Activated T-cell treated with anti-CD3 and anti-CD28 coated beads for 1 hour (primary cell): ENCODE data around the gene TAOK3.
A peak's percentile ranks its signal among the peaks of the same experiment; 100 is the strongest.
"Not testable (repeated sequence)": the region's sequence is repeated elsewhere in the genome, so short reads cannot be mapped to it uniquely, and the experiment has no call there.

Source experiments
- DNase-seq: peaks from one replicate; pipeline ENCODE4 v3.0.0-alpha.2; 2020; ENCODE audit warnings: low read depth

Gene TAOK3

DNA sequence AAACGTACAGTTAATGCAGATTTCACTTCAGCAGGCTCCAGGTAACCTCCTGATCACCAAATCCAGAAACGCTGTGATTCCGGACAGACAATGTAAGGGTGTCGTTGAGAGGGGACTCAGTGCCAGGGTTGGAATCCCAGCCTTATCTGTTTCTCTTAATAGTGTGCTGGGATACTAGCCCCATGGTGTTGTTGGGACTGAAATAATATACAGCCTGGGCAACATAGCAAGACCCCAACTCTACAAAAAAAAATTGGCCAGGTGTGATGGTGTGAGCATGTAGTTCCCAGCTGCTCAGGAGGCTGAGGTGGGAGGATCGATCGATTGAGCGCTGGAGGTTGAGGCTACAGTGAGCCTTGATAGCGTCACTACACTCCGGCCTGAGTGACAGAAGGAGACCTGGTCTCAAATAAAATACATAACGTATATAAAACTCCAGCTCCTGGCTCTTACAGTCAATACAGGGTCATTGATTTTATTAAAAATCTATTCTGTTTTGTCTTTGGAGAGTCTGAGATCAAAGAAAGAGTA is 235.5 kb downstream of the TAOK3 start:
- DNase-seq: no peak

DNA sequence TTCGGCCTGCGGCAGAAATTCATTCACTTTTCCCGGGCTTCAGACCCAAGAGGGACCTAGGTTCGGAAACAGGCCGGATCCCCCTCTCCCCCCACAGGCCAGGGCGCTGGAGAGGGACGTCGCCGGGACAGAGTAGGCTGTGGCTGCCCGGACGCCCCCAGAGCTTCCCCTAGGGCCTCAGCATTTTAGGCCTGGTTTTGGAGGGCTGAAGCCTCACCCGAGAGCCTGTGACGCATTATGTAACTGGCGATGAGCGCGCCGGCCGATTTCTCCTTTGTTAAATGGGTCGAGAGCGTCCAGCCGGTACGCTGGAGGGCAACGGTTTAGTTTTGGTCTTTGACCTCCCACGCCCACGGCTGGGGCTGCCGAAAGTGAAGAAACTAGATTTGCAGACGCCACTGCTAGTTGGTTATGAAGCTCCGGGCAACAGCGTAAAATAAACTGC is 236.1 kb downstream of the TAOK3 start:
- DNase-seq: peak; percentile 7

- DNase-seq: peak; percentile 91
Observed at GRCh38 chr12:118135788-118136558, 236.7 kb downstream of the TAOK3 start, which contains the start of gene PEBP1. Gene PEBP1, plus strand, starts transcription at chr12:118136124. Its CDS starts 86 bp downstream, at chr12:118136210.

GRCh38 chr12:118129436-118129835 is 243.3 kb downstream of the TAOK3 start:
- DNase-seq: not testable (repeated sequence)

DNA sequence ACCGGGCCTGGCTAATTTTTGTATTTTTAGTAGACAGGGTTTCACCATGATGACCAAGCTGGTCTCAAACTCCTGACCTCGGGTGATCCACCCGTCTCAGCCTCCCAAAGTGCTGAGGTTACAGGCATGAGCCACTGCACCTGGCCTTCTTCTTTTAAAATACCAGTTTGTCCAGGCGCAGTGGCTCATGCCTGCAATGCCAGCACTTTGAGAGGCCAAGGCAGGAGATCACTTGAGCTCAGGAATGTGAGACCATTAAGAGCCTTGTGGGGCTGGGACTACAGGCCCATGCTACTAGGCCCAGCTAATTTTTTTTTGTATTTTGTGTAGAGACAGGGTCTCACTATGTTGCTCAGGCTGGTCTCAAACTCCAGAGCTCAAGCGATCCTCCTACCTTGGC is 244.8 kb downstream of the TAOK3 start:
- no peak for DNase-seq

DNA sequence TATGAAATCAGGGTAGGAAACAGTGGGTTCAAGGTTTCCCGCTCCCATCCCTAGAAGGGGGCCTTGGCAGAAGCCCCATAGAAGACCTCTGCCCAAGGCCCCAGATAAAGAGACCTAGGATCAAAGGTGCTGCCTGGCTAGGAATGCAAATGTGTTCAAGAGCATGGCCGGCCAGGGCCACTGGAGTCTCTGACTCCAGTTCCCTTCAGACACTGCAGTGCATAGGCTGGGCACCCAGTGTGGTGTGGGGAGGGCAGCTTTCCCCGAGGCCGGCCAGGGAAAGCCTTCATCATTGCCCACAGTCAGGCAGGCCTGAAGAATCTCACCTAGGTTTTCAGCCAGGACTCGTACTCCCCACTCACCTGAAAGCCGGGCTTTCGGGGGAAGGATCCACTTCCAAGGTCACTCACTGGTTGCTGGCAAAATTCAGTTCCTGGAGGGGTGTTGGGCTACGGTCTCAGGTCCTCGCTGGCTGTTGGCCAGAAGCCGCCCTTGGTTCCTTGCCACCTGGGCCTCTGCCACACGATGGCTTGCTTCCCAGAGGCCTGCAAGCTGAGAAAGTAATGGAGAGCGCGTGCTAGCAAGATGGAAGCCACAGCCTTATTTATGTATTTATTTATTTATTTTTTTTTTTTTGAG is 246.5 kb downstream of the TAOK3 start:
- no peak for DNase-seq

DNA sequence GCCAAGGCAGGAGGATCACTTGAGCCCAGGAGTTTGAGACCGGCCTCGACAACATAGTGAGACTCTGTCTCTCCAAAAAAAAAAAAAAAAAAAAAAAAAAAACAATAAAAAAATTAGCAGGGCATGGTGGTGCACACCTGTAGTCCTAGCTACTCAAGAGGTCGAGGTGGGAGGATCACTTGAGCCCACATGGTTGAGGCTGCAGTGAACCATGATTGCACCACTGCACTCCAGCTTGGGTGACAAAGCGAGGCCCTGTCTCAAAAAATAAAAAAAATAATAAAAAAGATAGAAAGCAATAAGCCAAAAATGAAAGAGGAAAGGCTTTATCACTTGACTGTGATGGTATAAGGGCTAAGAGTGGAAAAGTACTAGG is 247.0 kb downstream of the TAOK3 start:
- no peak for DNase-seq

DNA sequence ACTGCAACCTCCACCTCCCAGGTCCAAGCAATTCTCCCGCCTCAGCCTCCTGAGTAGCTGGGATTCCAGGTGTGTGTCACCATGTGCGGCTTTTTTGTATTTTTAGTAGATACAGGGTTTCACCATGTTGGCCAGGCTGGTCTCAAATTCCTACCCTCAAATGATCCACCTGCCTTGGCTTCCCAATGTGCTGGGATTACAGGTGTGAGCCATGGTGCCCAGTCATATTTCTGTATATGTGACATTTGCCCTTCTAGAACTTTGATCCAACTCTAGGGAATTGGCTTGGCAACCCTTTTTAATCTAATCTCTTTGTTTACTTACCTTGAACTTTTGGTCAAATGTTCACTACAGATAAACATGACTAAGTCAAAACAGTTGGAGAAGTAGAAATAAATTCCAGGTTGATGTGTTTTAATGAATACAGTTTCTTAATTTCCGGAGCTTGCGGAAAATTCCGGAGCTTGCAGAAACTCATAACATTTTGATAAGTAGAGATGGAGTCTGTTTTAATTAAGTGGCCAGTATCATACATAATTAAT is 248.3 kb downstream of the TAOK3 start:
- DNase-seq: no peak

DNA sequence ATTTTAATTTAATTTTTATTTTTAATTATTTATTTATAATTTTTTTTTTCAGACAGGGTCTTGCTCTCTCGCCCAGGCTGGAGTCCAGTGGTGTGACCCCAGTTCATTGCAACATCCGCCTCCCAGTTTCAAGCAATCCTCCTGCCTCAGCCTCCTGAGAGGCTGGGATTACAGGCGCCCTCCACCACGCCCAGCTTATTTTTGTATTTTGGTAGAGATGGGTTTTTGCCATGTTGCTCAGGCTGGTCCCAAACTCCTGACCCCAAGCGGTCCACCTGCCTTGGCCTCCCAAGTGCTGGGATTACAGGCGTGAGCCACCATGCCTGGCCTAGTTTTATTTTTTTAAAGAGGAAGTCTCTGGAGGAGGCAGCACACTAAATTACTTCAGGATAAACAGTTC is 250.4 kb downstream of the TAOK3 start:
- DNase-seq: no peak

GRCh38 chr12:118120579-118121363 is 251.9 kb downstream of the TAOK3 start:
- peak; percentile 56 for DNase-seq

GRCh38 chr12:118119449-118119879 is 253.2 kb downstream of the TAOK3 start:
- DNase-seq: no peak

DNA sequence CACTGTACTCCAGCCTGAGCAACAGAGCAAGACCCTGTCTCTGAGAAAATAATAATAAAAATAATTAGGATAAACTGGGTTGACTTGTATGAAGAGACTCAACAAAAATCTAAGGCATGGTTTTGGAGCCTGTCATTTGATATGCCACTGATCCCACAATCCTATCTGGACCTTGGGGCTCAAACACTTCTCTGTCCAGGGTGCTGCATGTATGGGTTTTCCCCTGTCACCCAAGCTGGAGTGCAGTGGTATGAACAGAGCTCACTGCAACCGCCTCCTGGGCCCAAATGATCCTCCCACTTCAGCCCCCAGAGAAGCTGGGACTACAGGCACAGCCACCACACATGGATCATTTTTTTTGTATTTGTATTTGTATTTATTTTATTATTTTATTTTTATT is 263.6 kb downstream of the TAOK3 start:
- DNase-seq: no peak

GRCh38 chr12:118107694-118108093 is 265.0 kb downstream of the TAOK3 start:
- DNase-seq: no peak

- DNase-seq: no peak
Observed at GRCh38 chr12:118107011-118107410, 265.7 kb downstream of the TAOK3 start.

- no peak for DNase-seq
Observed at GRCh38 chr12:118103601-118104382, 268.9 kb downstream of the TAOK3 start, which contains the start of gene VSIG10. Gene VSIG10, minus strand, starts transcription at chr12:118104011. Its CDS starts 340 bp downstream, at chr12:118103671.

DNA sequence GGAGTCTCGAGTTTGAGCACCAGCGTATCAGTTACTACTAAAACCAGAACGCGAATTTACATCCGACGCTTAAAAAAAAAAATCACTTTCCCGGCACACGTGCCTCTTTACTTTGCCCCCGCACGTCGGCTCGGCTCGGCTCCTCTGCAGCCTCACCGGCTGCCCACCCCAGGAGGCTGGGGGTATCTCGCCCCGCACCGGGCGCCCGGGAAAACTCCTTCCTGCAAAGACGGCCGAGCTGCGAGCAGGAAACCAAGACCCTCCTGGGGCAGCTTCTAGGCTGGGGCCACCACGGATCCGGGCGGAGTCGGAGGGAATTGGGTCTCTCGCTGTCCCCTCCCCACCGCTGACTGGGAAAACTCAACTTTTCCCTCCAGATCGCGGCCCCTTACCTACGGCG is 269.5 kb downstream of the TAOK3 start:
- no peak for DNase-seq

- no peak for DNase-seq
Observed at GRCh38 chr12:118102609-118103008, 270.1 kb downstream of the TAOK3 start.

- no peak for DNase-seq
Observed at GRCh38 chr12:118102070-118102469, 270.6 kb downstream of the TAOK3 start.

DNA sequence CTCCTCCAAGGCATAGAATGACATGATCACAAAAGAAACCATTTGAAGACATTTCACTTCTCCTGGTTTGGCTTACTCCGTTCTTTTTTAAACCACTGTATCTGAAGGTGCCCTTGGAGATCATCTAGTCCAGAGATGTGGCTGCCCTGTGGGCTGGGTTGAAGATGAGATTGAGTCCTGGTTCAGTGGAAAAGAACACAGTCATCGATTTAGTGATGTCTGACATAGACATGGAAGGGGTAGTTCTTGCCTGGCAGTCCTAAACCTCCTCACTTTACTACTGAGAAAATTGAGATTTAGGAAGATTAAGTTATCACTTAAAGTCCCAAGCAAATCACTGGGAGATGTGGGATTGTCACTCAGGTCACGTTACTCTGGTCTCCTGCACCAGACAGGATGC is 271.7 kb downstream of the TAOK3 start:
- DNase-seq: no peak
